ENCODE data around the gene HSPA14.
"Not testable (repeated sequence)": the region's sequence is repeated elsewhere in the genome, so short reads cannot be mapped to it uniquely, and the experiment has no call there.

The HSPA14 gene

GRCh38 chr10:14884082-14884481 lies 46.0 kb downstream of the HSPA14 start:
- DNase-seq, result no peak

DNA sequence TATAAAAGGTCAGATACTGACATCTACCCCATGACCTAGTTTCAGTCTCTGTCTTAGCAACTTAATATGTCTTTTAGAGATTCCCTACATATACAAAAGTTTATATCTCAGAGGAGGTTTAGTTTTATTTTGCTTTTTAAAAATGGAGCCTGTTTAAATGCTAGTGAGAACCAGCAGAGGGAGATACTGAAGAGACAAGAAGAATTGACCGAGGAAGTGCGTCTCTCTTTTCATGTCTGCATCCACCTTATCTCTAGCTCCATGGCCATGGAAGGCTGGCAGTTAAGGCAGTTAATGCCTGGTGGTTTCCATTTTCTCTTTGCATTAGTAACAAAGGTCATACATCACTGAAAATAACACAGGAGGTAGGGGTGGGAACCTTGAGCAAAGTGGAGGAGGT lies 51.2 kb downstream of the HSPA14 start:
- DNase-seq, result no peak

DNA sequence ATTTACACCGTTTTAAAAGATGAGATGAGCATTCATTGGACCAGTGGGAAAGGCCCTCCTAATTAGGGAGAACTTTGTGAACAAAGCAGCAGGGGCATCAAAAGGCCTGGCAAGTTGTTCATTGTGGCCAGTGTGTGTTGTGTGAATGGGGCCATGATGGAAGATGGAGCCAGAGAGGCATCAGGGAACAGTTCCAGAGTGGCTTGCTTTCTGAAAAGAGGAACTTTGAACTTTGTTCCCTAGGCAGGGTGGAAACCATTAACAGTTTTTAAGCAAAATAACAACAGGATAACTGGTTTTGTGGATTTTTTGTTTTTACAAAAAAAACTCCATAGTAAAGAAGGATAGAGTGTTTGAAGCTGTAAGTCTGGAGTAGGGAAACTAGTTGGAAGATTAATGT lies 53.0 kb downstream of the HSPA14 start:
- no peak for DNase-seq

DNA sequence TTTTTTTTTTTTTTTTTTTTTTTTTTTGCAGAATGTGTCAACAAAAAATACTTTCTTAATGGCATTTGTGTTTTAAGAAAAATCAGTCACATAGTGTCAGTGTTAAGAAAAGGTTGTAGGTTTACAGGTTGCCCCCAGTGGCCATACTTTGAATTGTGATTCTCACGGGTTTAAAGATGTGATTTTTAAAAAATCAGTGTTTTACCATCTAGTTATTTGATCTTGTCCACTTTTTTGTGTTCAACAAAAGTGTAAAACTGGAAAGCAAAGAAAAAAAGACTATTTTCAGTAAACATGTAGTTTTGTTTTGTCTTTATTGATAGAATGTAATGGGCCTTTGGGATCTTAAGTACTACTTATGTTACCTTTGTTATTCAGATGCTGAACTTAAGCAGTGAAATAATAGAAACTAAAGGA lies 66.2 kb downstream of the HSPA14 start:
- no peak for DNase-seq

DNA sequence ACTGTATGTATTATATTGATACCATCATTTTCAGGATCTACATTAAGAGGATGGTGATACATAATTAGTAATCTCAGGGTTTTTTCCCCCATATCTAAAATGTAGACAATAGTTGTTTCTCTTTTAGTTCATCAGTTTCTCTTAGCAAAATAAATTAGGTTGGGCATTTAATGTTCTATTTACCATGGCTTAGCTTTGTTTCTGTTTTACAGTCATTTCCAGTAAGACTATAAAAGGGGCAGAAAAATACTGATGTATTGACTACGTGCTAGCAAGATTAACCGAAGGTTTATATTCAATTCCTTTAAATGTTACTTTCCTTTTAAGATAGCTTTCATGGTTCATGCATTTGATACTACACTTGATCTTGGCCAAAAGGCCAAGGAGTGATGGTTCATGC lies 66.8 kb downstream of the HSPA14 start:
- no peak for DNase-seq

- no peak for DNase-seq
Measured at GRCh38 chr10:14905890-14906289, 67.8 kb downstream of the HSPA14 start.

- no peak for DNase-seq
Measured at GRCh38 chr10:14906765-14907164, 68.7 kb downstream of the HSPA14 start.

DNA sequence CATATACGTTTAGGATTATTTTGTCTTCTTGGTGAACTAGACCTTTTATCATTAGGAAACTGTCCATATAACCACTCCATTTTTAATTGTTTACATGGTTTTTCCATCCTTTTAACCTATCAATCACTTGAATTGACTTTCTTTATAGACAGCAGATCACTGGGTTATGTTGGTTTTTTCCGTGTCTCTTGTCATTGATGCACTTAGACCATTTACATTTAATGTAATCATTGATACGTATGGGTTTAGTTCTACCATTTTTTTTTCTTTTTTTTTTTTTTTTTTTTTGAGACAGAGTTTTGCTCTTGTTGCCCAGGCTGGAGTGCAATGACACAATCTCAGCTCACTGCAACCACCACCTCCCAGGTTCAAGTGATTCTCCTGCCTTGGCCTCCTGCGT lies 69.5 kb downstream of the HSPA14 start:
- DNase-seq, result not testable (repeated sequence)

- DNase-seq, result no peak
Measured at GRCh38 chr10:14909101-14909500, 71.0 kb downstream of the HSPA14 start.

- DNase-seq, result no peak
Measured at GRCh38 chr10:14910953-14911352, 72.8 kb downstream of the HSPA14 start.

DNA sequence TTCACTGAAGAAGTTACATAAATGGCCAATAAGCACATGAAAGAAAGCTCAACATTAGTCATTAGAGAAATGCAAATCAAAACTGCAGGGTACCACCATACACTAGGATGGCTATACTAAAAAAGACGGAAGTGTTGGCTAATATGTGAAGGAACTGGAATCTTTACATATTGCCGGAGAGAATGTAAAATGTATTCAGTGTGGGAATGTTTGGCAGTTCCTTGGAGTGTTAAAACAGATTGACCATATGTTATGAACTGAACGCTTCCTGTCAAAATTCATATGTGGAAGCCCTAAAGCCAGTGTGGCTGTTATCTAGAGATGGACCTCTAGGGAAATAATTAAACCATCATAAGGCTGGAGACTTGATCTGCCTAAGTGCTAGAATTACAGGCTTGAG lies 73.7 kb downstream of the HSPA14 start:
- DNase-seq, result no peak

DNA sequence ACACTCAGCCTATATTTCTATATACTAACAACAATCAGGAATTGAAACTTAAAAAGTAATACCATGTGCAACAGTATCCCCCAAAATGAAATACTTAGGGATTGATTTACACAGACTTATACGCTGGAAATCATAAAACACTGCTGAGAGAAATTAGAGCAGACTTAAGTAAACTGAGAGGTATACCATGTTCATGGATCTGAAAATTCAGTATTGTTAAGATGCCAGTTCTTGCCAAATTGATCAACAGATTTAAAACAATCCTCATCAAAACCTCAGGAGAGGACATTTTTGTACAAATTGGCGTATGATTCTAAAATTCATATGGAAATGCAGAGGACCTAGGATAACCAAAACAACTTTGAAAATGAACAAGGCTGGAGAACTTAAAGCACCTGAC lies 78.5 kb downstream of the HSPA14 start:
- no peak for DNase-seq

GRCh38 chr10:14917827-14918226 lies 79.7 kb downstream of the HSPA14 start:
- DNase-seq, result no peak

GRCh38 chr10:14918964-14919363 lies 80.9 kb downstream of the HSPA14 start:
- no peak for DNase-seq

All from GDM1 (cell line).